ENCODE results near the gene RASL10B. TPM values are rescaled to one million over a fixed set of nuclear protein-coding genes. Genes with fewer than 3 reads are reported as not detected.
A peak's percentile ranks its signal among the peaks of the same experiment; 100 is the strongest.

RASL10B gene
- 1.9 TPM for total RNA-seq
- long read RNA-seq, partial matches to known transcripts, result 0 of 3 reads
- long read RNA-seq, other reads (novel, unspliced or antisense), result 2 of 3 reads

DNA sequence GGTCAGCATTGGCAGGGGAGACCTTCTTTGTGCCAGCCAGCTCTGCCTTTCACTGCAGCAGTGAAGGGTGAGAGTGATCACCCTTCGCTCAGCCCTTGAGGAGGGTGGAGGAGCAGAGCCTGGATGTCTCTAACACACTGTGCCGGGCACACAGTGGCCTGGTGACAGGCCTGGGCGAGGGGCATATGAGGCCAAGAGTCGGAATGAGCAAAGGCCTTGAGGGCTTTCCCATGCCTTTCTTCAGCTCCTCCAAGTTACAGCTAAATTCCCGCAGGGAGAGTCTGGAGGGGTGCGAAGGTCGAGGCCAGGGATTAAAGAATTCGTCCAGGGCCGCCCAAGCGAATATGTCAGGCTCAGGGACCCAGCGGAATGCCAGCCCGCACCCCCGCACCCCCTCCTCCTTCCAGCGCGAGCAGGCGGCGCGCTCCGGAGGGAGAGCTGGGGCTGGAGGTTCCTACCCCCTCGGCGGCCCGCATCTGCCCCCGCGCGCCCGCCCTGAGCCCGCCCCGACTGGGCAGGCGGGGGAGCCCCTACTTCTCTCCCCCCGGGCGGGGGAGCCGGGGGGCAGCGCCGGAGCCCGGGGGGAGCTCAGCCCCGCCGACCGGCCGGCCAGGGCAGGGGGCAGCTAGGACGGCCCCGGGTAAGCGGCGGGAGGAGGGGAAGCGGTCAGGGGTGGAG is at the start of gene RASL10B:
TSS of gene RASL10B (plus strand) at position 401 of the 678 bp plus-strand sequence. CDS start 3,546 bp downstream, outside the sequence.
- Histone ChIP-seq H3K27me3 (ENCODE audit: low read depth) (no peaks in the 10 kb centered on the region), H3K27ac (no peak within 1 kb of the TSS), H3K9me3 (no peaks in the 10 kb centered on the region), H3K4me3 (peak within 1 kb of the TSS; percentile 63), H3K36me3 (peaks cover 13% of the 10 kb centered on the region), H3K4me1 (peaks cover 17% of the 10 kb centered on the region)
- TF ChIP-seq CTCF (IDR thresholded peaks at IDR 0.05), result no peak
- DNase-seq, result peak; percentile 60
- peak; percentile 78 to 85 for ATAC-seq
- intact Hi-C loops (cut with DNase I), result no loop called here

DNA sequence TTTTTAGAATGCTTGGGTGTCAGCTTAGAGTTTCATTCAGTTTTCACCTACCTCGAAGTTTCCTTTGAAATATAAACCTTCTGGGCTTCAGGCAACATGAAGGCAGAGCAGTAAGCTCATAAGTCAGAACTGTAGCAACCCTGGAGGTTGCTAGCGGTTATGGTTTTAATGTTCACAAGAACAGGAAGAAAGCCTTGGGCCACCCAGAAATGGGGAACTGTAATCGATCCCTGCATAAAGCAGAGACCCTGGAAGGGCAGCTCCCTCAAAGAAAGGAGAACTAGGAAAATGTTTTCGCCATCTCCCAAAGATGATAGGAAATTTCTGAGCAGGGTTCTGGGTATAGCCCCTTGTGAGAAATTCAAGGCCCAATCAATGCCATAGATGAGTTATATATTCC is 47.8 kb upstream of the RASL10B start:
- H3K9me3 ChIP-seq, result no peaks in the 10 kb centered on the region
- no peak overlapping the region for H3K27ac ChIP-seq
- no peak for DNase-seq
- H3K36me3 ChIP-seq, result peaks cover 97% of the 10 kb centered on the region
- peak in 1 of 2 donors; percentile 45 for ATAC-seq
- no peaks in the 10 kb centered on the region for H3K4me1 ChIP-seq
- TF ChIP-seq CTCF (IDR thresholded peaks at IDR 0.05), result no peak
- H3K27me3 ChIP-seq (ENCODE audit: low read depth), result no peaks in the 10 kb centered on the region
- no peak overlapping the region for H3K4me3 ChIP-seq
- intact Hi-C loops (cut with DNase I), result no loop called here

DNA sequence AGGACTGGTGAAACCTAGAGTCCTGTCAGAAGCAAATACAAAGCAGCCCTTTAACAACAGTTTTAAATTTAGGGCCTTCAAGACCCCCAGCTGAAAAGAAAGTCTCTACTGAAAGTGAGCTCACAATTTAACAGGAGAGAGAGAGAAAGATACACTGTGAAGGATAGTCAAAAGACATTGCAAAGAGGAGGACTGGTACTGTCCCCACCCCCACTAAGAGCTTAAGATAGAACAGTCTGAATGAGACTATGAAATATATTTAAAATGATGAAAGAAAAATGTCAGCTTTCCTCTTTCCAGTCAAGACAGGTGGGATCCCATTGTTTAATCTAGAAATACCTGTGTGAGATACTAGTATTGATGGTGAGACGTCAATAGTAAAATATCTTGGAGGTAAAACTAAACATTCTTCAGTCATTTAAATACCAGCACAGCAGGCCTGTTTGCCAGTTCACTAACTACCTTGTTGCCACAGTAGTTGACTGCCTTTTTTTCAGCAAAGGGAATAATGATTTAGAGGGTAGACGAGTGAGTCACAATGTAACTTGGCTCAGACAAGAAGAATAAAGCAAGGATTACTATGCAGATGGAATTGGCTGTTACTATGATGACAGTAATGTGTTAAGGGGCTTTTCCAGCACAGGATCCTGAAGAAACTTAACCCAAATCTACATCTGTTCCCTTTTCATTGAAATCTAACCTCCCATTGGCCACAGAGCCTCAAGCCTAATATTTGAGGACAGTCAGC is 47.2 kb upstream of the RASL10B start:
- no peak for ATAC-seq
- H3K27me3 ChIP-seq (ENCODE audit: low read depth), result no peaks in the 10 kb centered on the region
- H3K36me3 ChIP-seq, result peaks cover 97% of the 10 kb centered on the region
- H3K4me3 ChIP-seq, result no peak overlapping the region
- no peak overlapping the region for H3K27ac ChIP-seq
- no peak for TF ChIP-seq CTCF (IDR thresholded peaks at IDR 0.05)
- no peaks in the 10 kb centered on the region for H3K9me3 ChIP-seq
- no peaks in the 10 kb centered on the region for H3K4me1 ChIP-seq
- intact Hi-C loops (cut with DNase I), result no loop called here
- DNase-seq, result no peak

GRCh38 chr17:35692512-35693210 is 38.8 kb upstream of the RASL10B start:
- Histone ChIP-seq H3K27me3 (ENCODE audit: low read depth) (no peaks in the 10 kb centered on the region), H3K36me3 (peaks cover 85% of the 10 kb centered on the region), H3K27ac (no peak overlapping the region), H3K4me3 (no peak overlapping the region), H3K4me1 (no peaks in the 10 kb centered on the region), H3K9me3 (no peaks in the 10 kb centered on the region)
- intact Hi-C loops (cut with DNase I), result no loop called here
- ATAC-seq (no peak), DNase-seq (no peak)
- no peak for TF ChIP-seq CTCF (IDR thresholded peaks at IDR 0.05)

DNA sequence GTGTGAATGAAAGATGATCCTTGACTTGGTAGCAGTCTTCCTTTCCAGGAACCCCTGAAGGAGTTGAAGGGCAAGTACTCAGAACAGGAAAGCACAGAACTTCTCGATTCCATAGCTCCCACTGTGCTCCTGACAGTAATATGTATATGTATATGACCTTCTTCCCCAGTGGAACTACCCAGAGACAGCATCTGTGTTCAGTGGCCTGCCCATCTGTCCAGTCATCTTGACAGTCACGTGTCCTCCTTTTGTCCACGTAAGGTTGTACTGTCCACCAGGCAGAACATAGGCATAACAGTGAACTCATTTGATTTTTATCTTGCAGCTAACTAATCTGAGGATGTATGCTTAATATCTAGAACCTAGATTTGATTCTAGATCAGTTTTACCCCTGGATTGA is 37.8 kb upstream of the RASL10B start:
- intact Hi-C loops (cut with DNase I), result no loop called here
- TF ChIP-seq CTCF (IDR thresholded peaks at IDR 0.05), result no peak
- ATAC-seq (no peak), DNase-seq (no peak)
- H3K4me1 ChIP-seq, result no peaks in the 10 kb centered on the region
- no peak overlapping the region for H3K27ac ChIP-seq
- no peaks in the 10 kb centered on the region for H3K27me3 ChIP-seq (ENCODE audit: low read depth)
- no peak overlapping the region for H3K4me3 ChIP-seq
- H3K36me3 ChIP-seq, result peaks cover 75% of the 10 kb centered on the region
- no peaks in the 10 kb centered on the region for H3K9me3 ChIP-seq
